ENCODE measurements around the gene SLC34A1.

DNA sequence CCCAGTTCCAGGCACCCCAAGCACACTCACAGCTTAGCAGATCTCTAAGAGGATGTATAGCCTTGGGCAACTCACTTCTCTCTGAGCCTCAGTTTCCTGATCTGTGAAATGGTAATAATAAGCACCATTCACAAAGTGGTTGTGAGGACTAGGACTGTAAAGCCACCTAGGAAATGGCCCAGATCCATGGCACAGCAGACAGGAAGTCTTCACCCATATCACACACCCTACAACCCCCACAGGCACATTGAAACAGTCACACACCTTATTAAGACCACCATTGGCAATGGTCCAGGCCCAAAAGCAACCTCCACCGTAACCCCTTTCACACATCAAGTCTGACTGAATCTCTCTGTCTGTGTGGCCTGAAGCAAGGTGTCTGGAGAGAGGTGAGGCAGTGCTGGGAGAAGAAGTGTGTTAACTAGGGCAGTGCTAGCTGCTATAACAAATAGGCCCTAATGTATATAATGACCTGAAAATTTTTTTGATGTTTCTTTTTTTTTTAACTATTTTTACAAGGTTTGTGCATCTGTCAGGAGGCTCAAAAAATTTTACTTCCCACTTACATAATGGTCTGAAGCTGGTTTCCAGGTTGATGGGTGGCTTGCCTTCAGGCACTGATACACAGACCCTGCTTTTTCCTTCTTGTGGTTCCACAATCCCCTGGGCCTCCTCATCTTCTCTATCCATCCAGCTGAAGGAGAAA, 28.9 kb upstream of the SLC34A1 start:
- TF ChIP-seq, protein P1, sequence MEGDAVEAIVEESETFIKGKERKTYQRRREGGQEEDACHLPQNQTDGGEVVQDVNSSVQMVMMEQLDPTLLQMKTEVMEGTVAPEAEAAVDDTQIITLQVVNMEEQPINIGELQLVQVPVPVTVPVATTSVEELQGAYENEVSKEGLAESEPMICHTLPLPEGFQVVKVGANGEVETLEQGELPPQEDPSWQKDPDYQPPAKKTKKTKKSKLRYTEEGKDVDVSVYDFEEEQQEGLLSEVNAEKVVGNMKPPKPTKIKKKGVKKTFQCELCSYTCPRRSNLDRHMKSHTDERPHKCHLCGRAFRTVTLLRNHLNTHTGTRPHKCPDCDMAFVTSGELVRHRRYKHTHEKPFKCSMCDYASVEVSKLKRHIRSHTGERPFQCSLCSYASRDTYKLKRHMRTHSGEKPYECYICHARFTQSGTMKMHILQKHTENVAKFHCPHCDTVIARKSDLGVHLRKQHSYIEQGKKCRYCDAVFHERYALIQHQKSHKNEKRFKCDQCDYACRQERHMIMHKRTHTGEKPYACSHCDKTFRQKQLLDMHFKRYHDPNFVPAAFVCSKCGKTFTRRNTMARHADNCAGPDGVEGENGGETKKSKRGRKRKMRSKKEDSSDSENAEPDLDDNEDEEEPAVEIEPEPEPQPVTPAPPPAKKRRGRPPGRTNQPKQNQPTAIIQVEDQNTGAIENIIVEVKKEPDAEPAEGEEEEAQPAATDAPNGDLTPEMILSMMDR (IDR thresholded peaks at IDR 0.05; ENCODE audit: low read depth, low read length, missing input control), result no peak
- TF ChIP-seq TAF1 (conservative IDR thresholded peaks at IDR 0.05) (no peak), EGR1 (IDR thresholded peaks at IDR 0.05; ENCODE audit: low read depth in 2 of 2) (no peak), SP1 (IDR thresholded peaks at IDR 0.05) (no peak)
- TF ChIP-seq, protein P2, sequence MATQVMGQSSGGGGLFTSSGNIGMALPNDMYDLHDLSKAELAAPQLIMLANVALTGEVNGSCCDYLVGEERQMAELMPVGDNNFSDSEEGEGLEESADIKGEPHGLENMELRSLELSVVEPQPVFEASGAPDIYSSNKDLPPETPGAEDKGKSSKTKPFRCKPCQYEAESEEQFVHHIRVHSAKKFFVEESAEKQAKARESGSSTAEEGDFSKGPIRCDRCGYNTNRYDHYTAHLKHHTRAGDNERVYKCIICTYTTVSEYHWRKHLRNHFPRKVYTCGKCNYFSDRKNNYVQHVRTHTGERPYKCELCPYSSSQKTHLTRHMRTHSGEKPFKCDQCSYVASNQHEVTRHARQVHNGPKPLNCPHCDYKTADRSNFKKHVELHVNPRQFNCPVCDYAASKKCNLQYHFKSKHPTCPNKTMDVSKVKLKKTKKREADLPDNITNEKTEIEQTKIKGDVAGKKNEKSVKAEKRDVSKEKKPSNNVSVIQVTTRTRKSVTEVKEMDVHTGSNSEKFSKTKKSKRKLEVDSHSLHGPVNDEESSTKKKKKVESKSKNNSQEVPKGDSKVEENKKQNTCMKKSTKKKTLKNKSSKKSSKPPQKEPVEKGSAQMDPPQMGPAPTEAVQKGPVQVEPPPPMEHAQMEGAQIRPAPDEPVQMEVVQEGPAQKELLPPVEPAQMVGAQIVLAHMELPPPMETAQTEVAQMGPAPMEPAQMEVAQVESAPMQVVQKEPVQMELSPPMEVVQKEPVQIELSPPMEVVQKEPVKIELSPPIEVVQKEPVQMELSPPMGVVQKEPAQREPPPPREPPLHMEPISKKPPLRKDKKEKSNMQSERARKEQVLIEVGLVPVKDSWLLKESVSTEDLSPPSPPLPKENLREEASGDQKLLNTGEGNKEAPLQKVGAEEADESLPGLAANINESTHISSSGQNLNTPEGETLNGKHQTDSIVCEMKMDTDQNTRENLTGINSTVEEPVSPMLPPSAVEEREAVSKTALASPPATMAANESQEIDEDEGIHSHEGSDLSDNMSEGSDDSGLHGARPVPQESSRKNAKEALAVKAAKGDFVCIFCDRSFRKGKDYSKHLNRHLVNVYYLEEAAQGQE (IDR thresholded peaks at IDR 0.05), result no peak
- TF ChIP-seq, protein P3, sequence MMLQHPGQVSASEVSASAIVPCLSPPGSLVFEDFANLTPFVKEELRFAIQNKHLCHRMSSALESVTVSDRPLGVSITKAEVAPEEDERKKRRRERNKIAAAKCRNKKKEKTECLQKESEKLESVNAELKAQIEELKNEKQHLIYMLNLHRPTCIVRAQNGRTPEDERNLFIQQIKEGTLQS (IDR thresholded peaks at IDR 0.05), result no peak
